ENCODE measurements around the gene PHLPP1. TPM values are rescaled to one million over a fixed set of nuclear protein-coding genes. Genes with fewer than 3 reads are reported as not detected.

Gene PHLPP1
- total RNA-seq, 1 experiment from 2014 or later: 39.9 TPM

GRCh38 chr18:62837011-62837410 is 121.7 kb downstream of the PHLPP1 start:
- Histone ChIP-seq H2BK120ac (ENCODE audit: low read depth, low read length, poor library complexity, severe bottlenecking) (no peak overlapping the region), H2BK12ac (ENCODE audit: insufficient read length, low read depth, low read length) (no peak overlapping the region), H3K23ac (ENCODE audit: insufficient read length, low read depth, low read length) (no peak overlapping the region), H3K9me3 (ENCODE audit: control insufficient read depth, low read depth, low read length) (no peaks in the 10 kb centered on the region), H2BK15ac (ENCODE audit: low read depth, low read length) (no peak overlapping the region), H2AFZ (ENCODE audit: low read length) (no peak overlapping the region), H2BK5ac (ENCODE audit: insufficient read length, low read length) (no peak overlapping the region), H3K4me1 (ENCODE audit: insufficient read depth, low read length) (peaks cover 14% of the 10 kb centered on the region), H3K4me2 (ENCODE audit: insufficient read depth, insufficient read length, low read length) (no peak overlapping the region), H3K23me2 (ENCODE audit: insufficient read length, low read depth, low read length, poor library complexity, severe bottlenecking) (no peaks in the 10 kb centered on the region), H3K9ac (ENCODE audit: extremely low read depth, insufficient read length, low read length) (no peak overlapping the region), H3K79me1 (ENCODE audit: insufficient read depth, low read depth, low read length, poor library complexity, severe bottlenecking) (peaks cover 3% of the 10 kb centered on the region), H4K8ac (replicated peaks; ENCODE audit: insufficient read length, low read depth, low read length) (no peak overlapping the region), H3K79me2 (ENCODE audit: insufficient read depth, low read length) (peaks cover 19% of the 10 kb centered on the region; the same call in 1 of the 2 replicates), H2BK20ac (ENCODE audit: low read depth, low read length, poor library complexity, severe bottlenecking) (no peak overlapping the region), H4K20me1 (ENCODE audit: control insufficient read depth, insufficient read depth, insufficient read length) (no peaks in the 10 kb centered on the region), H4K91ac (ENCODE audit: insufficient read length, low read depth, low read length) (no peak overlapping the region), H3K4ac (ENCODE audit: low read depth, low read length) (no peak overlapping the region), H4K5ac (ENCODE audit: insufficient read length, low read depth, low read length) (no peak overlapping the region), H3K18ac (ENCODE audit: insufficient read length, low read depth, low read length) (no peak overlapping the region), H3K27ac (ENCODE audit: insufficient read length, low read depth, low read length) (peak overlapping the region; percentile 7), H3K56ac (ENCODE audit: insufficient read length, low read depth, low read length) (no peak overlapping the region), H3K14ac (ENCODE audit: insufficient read depth, low read length) (no peak overlapping the region), H3T11ph (ENCODE audit: low read length) (no peak overlapping the region), H2AK5ac (ENCODE audit: insufficient read length, low read length) (no peak overlapping the region), H3K27me3 (ENCODE audit: insufficient read depth, low read length) (no peaks in the 10 kb centered on the region)
- H3K9me3 Mint-ChIP-seq: no peaks in the 10 kb centered on the region
- peaks cover 61 to 70% of the 10 kb centered on the region in 2 experiments for H3K4me1 Mint-ChIP-seq
- TF ChIP-seq CTCF (conservative IDR thresholded peaks at IDR 0.05): no peak
- no peak overlapping the region for H3K4me3 Mint-ChIP-seq
- H3K27me3 Mint-ChIP-seq (ENCODE audit: low read depth): no peaks in the 10 kb centered on the region
- no peak for DNase-seq
- WGBS (ENCODE audit: extremely low coverage, insufficient read length, low lambda C conversion rate): no CpG with 5 or more reads among the region's 5 CpGs
- H3K27ac Mint-ChIP-seq: peak overlapping the region; percentile 66 to 97 (median 93)
- peaks cover 0 to 4% (median 2%) of the 10 kb centered on the region in 3 experiments; a peak in 3 of 7 replicates for H3K36me3 Mint-ChIP-seq (ENCODE audit: insufficient read depth in 1 of 3, low read depth in 3 of 3)

Measured in H9 (cell line).